Kidney epithelial cell (primary cell): Measurements from ENCODE around the gene OR1D5. TPM values are rescaled to one million over a fixed set of nuclear protein-coding genes. Genes with fewer than 3 reads are reported as not detected.

Experiments used
- DNase-seq: peaks from one replicate; pipeline ENCODE4 v3.0.0-alpha.2; 2010; ENCODE audit warnings: low read depth
- H3K27me3 ChIP-seq: 2 replicates; pipeline ENCODE4 v1.6.0; 2011; ENCODE audit warnings: low read length; ENCODE audit not compliant: control insufficient read depth, insufficient read depth
- H3K36me3 ChIP-seq: 2 replicates; pipeline ENCODE4 v1.5.1; 2011; ENCODE audit warnings: low read length; ENCODE audit not compliant: control insufficient read depth, insufficient read depth
- H3K4me3 ChIP-seq: 2 replicates; pipeline ENCODE4 v1.5.1; 2011; ENCODE audit warnings: low read depth, mild to moderate bottlenecking, control low read depth, low read length
- CTCF ChIP-seq: IDR thresholded peaks from 2 replicates; pipeline ENCODE4 v1.5.1; 2011; ENCODE audit warnings: mild to moderate bottlenecking, moderate library complexity, low read length, control low read depth, inconsistent platforms; ENCODE audit not compliant: insufficient read depth, poor library complexity, severe bottlenecking
- total RNA-seq: library from RNA; depleted of rRNA; stranded (reverse); fragments of >200 nt; gene quantifications from 2 replicates; pipeline ENCODE4 v1.2.3, GENCODE V29; 2015

The OR1D5 gene
- total RNA-seq, 1 donor from 2014 or later, result not detected

- no peak for DNase-seq
- TF ChIP-seq CTCF, result no peak
Observed at GRCh38 chr17:3036800-3037199, 26.6 kb downstream of the OR1D5 start.

GRCh38 chr17:3035968-3036280 lies 27.5 kb downstream of the OR1D5 start:
- no peak overlapping the region for H3K4me3 ChIP-seq
- H3K27me3 ChIP-seq, result peaks cover 2% of the 10 kb centered on the region
- no peak for DNase-seq
- H3K36me3 ChIP-seq, result no peaks in the 10 kb centered on the region
- TF ChIP-seq CTCF, result no peak

More at GRCh38 chr17:3036800-3037199, 26.6 kb downstream of the OR1D5 start:
- no peak overlapping the region for H3K4me3 ChIP-seq
- H3K27me3 ChIP-seq, result peaks cover 4% of the 10 kb centered on the region
- no peaks in the 10 kb centered on the region for H3K36me3 ChIP-seq

- DNase-seq, result no peak
- Histone ChIP-seq H3K4me3 (no peak overlapping the region), H3K36me3 (no peaks in the 10 kb centered on the region), H3K27me3 (no peaks in the 10 kb centered on the region)
- TF ChIP-seq CTCF, result no peak
Observed at GRCh38 chr17:3035256-3035967, 28.0 kb downstream of the OR1D5 start.

GRCh38 chr17:3034578-3034920 lies 28.9 kb downstream of the OR1D5 start:
- H3K27me3 ChIP-seq, result no peaks in the 10 kb centered on the region
- DNase-seq, result no peak

GRCh38 chr17:3033741-3034577 lies 29.4 kb downstream of the OR1D5 start:
- H3K27me3 ChIP-seq, result no peaks in the 10 kb centered on the region
- H3K36me3 ChIP-seq, result no peaks in the 10 kb centered on the region
- no peak for DNase-seq
- TF ChIP-seq CTCF, result no peak
- no peak overlapping the region for H3K4me3 ChIP-seq

More at GRCh38 chr17:3034578-3034920, 28.9 kb downstream of the OR1D5 start:
- Histone ChIP-seq H3K36me3 (no peaks in the 10 kb centered on the region), H3K4me3 (no peak overlapping the region)
- TF ChIP-seq CTCF, result no peak

- Histone ChIP-seq H3K4me3 (no peak overlapping the region), H3K36me3 (no peaks in the 10 kb centered on the region), H3K27me3 (no peaks in the 10 kb centered on the region)
- no peak for DNase-seq
- TF ChIP-seq CTCF, result no peak
Observed at GRCh38 chr17:3033248-3033640, 30.2 kb downstream of the OR1D5 start.
